ENCODE measurements around the gene BAHCC1. TPM values are rescaled to one million over a fixed set of nuclear protein-coding genes. Genes with fewer than 3 reads are reported as not detected.

The BAHCC1 gene
- total RNA-seq, 1 experiment from 2014 or later: 29.8 TPM

GRCh38 chr17:81486199-81486810 is 91.0 kb downstream of the BAHCC1 start:
- ATAC-seq: no peak
- Mint-ChIP-seq H3K4me1 (peaks cover 28% of the 10 kb centered on the region), H3K36me3 (no peaks in the 10 kb centered on the region), H3K27me3 (ENCODE audit: low read depth) (peaks cover 56% of the 10 kb centered on the region), H3K9me3 (no peaks in the 10 kb centered on the region), H3K27ac (no peak overlapping the region), H3K4me3 (no peak overlapping the region)
- TF ChIP-seq FOXK1 (CRISPR knock-in tag; IDR thresholded peaks at IDR 0.05) (no peak), NR3C1 (CRISPR knock-in tag; conservative IDR thresholded peaks at IDR 0.05; ENCODE audit: low read depth) (no peak), TEAD1 (CRISPR knock-in tag; IDR thresholded peaks at IDR 0.05) (no peak), PRDM15 (CRISPR knock-in tag; IDR thresholded peaks at IDR 0.05) (no peak), ATF3 (CRISPR knock-in tag; conservative IDR thresholded peaks at IDR 0.05) (no peak), NFYB (CRISPR knock-in tag; conservative IDR thresholded peaks at IDR 0.05; ENCODE audit: low read depth) (no peak), ATF1 (CRISPR knock-in tag; IDR thresholded peaks at IDR 0.05) (no peak), ZMAT4 (CRISPR knock-in tag; IDR thresholded peaks at IDR 0.05) (no peak), USF1 (CRISPR knock-in tag; IDR thresholded peaks at IDR 0.05) (no peak)
- POLR2A ChIA-PET: interaction anchor here (0.6 kb wide), 1 partner anchor 370 kb away, joined by 4 read pairs; no protein-coding TSS in a partner anchor
- DNase-seq (ENCODE audit: low spot score): no peak
- CTCF ChIA-PET: no interaction called here

- ChIA-PET POLR2A (no interaction called here), CTCF (no interaction called here)
- no peak for TF ChIP-seq ZNF671 (CRISPR knock-in tag; IDR thresholded peaks at IDR 0.05)
- TF ChIP-seq ZNF425 (CRISPR knock-in tag; conservative IDR thresholded peaks at IDR 0.05): no peak
- no peak for TF ChIP-seq FOXP1 (CRISPR knock-in tag; IDR thresholded peaks at IDR 0.05; ENCODE audit: borderline replicate concordance)
- TF ChIP-seq MYBL2 (CRISPR knock-in tag; IDR thresholded peaks at IDR 0.05): no peak
- ATAC-seq: no peak
- no peak for DNase-seq (ENCODE audit: low spot score)
- Mint-ChIP-seq H3K27me3 (ENCODE audit: low read depth) (peaks cover 54% of the 10 kb centered on the region), H3K27ac (no peak overlapping the region), H3K4me1 (peaks cover 28% of the 10 kb centered on the region), H3K4me3 (no peak overlapping the region; the same call in 1 of the 2 replicates), H3K36me3 (no peaks in the 10 kb centered on the region), H3K9me3 (no peaks in the 10 kb centered on the region)
Observed at GRCh38 chr17:81487089-81487486, 91.8 kb downstream of the BAHCC1 start.

- Mint-ChIP-seq H3K36me3 (no peaks in the 10 kb centered on the region), H3K9me3 (no peaks in the 10 kb centered on the region), H3K27me3 (ENCODE audit: low read depth) (peaks cover 54% of the 10 kb centered on the region), H3K4me3 (peak overlapping the region; percentile 25; the same call in 1 of the 2 replicates), H3K27ac (no peak overlapping the region), H3K4me1 (peaks cover 33% of the 10 kb centered on the region)
- CTCF ChIA-PET: no interaction called here
- ATAC-seq (peak; percentile 53), DNase-seq (ENCODE audit: low spot score) (peak; percentile 69)
- POLR2A ChIA-PET: no interaction called here
- TF ChIP-seq ZNF512 (CRISPR knock-in tag; IDR thresholded peaks at IDR 0.05; ENCODE audit: borderline replicate concordance) (no peak), FOXK1 (CRISPR knock-in tag; IDR thresholded peaks at IDR 0.05) (peak; percentile 65), ZNF232 (CRISPR knock-in tag; IDR thresholded peaks at IDR 0.05) (no peak), ESRRA (CRISPR knock-in tag; IDR thresholded peaks at IDR 0.05; ENCODE audit: borderline replicate concordance) (0 out of 2 replicates have a peak, but pooled peaks have one; percentile 43), ZNF317 (CRISPR knock-in tag; IDR thresholded peaks at IDR 0.05; ENCODE audit: borderline replicate concordance, low read depth) (peak; percentile 22; the same call in 1 of the 2 replicates), FOXP1 (CRISPR knock-in tag; IDR thresholded peaks at IDR 0.05; ENCODE audit: borderline replicate concordance) (peak; percentile 73), MAX (CRISPR knock-in tag; IDR thresholded peaks at IDR 0.05) (peak; percentile 83; the same call in 1 of the 2 replicates), NR3C1 (CRISPR knock-in tag; conservative IDR thresholded peaks at IDR 0.05; ENCODE audit: low read depth) (0 out of 2 replicates have a peak, but pooled peaks have one; percentile 39), JUN (CRISPR knock-in tag; IDR thresholded peaks at IDR 0.05) (0 out of 2 replicates have a peak, but pooled peaks have one; percentile 17), NFYB (CRISPR knock-in tag; conservative IDR thresholded peaks at IDR 0.05; ENCODE audit: low read depth) (peak; percentile 75)
Observed at GRCh38 chr17:81487487-81488275, 92.4 kb downstream of the BAHCC1 start.
